Measurements from ENCODE around the gene TXNDC2. TPM values are rescaled to one million over a fixed set of nuclear protein-coding genes. Genes with fewer than 3 reads are reported as not detected.

TXNDC2 gene
- total and polyA plus RNA-seq, 9 of the 15 experiments (the other 6 are each of a cell fraction or from before 2014, with no cell fraction given) = 1.2 to 4.9 (median 2.3) TPM

DNA sequence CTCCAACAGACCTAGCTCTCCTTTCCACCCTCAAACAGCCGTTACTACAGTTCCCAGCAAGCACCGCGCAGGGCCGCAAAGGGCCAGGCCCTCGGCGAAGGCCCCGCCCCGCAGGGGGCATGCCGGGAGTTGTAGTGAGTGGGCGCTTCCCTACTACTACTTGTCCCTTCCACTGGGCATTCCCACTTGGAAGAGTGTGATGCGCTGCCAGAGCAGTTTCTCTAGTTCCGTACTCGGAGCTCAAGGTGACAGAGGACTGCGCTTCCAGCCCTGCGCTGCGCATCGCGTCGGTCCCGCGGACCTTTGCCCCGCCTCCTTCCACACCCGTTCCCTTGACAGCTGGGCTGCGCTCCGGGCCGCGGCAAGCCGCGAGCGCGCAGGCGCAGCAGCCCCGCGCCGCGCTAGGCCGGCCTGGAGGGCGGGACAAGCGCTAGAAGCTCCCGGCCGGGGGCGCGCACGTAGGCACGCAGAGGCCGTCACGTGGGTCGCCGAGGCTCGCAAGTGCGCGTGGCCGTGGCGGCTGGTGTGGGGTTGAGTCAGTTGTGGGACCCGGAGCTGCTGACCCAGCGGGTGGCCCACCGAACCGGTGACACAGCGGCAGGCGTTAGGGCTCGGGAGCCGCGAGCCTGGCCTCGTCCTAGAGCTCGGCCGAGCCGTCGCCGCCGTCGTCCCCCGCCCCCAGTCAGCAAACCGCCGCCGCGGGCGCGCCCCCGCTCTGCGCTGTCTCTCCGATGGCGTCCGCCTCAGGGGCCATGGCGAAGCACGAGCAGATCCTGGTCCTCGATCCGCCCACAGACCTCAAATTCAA lies 28.0 kb downstream of the TXNDC2 start, which contains the start of gene VAPA (continued):
- TF ChIP-seq FUS (optimal IDR thresholded peaks at IDR 0.05; ENCODE audit: low read depth, low read length) (peak; percentile 54), SNIP1 (IDR thresholded peaks at IDR 0.05; ENCODE audit: low read depth) (peak; percentile 80), TRIM24 (IDR thresholded peaks at IDR 0.05) (peak in 1 of 2 experiments; percentile 8; a peak in 1 of 4 replicates), ZNF778 (CRISPR knock-in tag; IDR thresholded peaks at IDR 0.05) (no peak), TCF7 (IDR thresholded peaks at IDR 0.05; ENCODE audit: borderline replicate concordance) (no peak), HNRNPLL (IDR thresholded peaks at IDR 0.05; ENCODE audit: low read depth, low read length, poor library complexity, severe bottlenecking) (peak; percentile 88), POLR2A (conservative IDR thresholded peaks at IDR 0.05) (peak; percentile 96), STAG1 (CRISPR knock-in tag; IDR thresholded peaks at IDR 0.05; ENCODE audit: borderline replicate concordance) (no peak; the same call in 1 of the 2 replicates), ZNF445 (CRISPR knock-in tag; IDR thresholded peaks at IDR 0.05; ENCODE audit: low read depth) (no peak), NFIX (CRISPR knock-in tag; IDR thresholded peaks at IDR 0.05; ENCODE audit: low read depth) (no peak), RBFOX2 (IDR thresholded peaks at IDR 0.05; ENCODE audit: low read depth, low read length) (peak; percentile 94), ZNF146 (CRISPR knock-in tag; IDR thresholded peaks at IDR 0.05; ENCODE audit: unreplicated experiment) (no peak), TCFL5 (CRISPR knock-in tag; conservative IDR thresholded peaks at IDR 0.05) (no peak), EHMT2 (IDR thresholded peaks at IDR 0.05) (no peak), ZNF696 (CRISPR knock-in tag; conservative IDR thresholded peaks at IDR 0.05) (no peak), ZNF311 (CRISPR knock-in tag; IDR thresholded peaks at IDR 0.05) (0 out of 2 replicates have a peak, but pooled peaks have one; percentile 31), PPARD (CRISPR knock-in tag; IDR thresholded peaks at IDR 0.05) (no peak), SMAD2 (IDR thresholded peaks at IDR 0.05; ENCODE audit: low read depth, low read length) (no peak), KLF10 (CRISPR knock-in tag; IDR thresholded peaks at IDR 0.05) (no peak), SMARCC2 (IDR thresholded peaks at IDR 0.05; ENCODE audit: low read depth) (no peak), FOXA1 (IDR thresholded peaks at IDR 0.05; ENCODE audit: borderline replicate concordance) (no peak), NCOA6 (IDR thresholded peaks at IDR 0.05) (no peak), POU5F1 (IDR thresholded peaks at IDR 0.05; ENCODE audit: borderline replicate concordance, low read depth, low read length, partially characterized antibody) (no peak)
- TF ChIP-seq, protein P1, sequence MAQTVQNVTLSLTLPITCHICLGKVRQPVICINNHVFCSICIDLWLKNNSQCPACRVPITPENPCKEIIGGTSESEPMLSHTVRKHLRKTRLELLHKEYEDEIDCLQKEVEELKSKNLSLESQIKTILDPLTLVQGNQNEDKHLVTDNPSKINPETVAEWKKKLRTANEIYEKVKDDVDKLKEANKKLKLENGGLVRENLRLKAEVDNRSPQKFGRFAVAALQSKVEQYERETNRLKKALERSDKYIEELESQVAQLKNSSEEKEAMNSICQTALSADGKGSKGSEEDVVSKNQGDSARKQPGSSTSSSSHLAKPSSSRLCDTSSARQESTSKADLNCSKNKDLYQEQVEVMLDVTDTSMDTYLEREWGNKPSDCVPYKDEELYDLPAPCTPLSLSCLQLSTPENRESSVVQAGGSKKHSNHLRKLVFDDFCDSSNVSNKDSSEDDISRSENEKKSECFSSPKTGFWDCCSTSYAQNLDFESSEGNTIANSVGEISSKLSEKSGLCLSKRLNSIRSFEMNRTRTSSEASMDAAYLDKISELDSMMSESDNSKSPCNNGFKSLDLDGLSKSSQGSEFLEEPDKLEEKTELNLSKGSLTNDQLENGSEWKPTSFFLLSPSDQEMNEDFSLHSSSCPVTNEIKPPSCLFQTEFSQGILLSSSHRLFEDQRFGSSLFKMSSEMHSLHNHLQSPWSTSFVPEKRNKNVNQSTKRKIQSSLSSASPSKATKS (CRISPR knock-in tag; IDR thresholded peaks at IDR 0.05) = no peak
- TF ChIP-seq, protein P2, sequence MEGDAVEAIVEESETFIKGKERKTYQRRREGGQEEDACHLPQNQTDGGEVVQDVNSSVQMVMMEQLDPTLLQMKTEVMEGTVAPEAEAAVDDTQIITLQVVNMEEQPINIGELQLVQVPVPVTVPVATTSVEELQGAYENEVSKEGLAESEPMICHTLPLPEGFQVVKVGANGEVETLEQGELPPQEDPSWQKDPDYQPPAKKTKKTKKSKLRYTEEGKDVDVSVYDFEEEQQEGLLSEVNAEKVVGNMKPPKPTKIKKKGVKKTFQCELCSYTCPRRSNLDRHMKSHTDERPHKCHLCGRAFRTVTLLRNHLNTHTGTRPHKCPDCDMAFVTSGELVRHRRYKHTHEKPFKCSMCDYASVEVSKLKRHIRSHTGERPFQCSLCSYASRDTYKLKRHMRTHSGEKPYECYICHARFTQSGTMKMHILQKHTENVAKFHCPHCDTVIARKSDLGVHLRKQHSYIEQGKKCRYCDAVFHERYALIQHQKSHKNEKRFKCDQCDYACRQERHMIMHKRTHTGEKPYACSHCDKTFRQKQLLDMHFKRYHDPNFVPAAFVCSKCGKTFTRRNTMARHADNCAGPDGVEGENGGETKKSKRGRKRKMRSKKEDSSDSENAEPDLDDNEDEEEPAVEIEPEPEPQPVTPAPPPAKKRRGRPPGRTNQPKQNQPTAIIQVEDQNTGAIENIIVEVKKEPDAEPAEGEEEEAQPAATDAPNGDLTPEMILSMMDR (IDR thresholded peaks at IDR 0.05 in 2 of 3, conservative IDR thresholded peaks at IDR 0.05 in 1 of 3; ENCODE audit: insufficient read depth in 2 of 3, low read depth in 1 of 3, low read length in 3 of 3) = peak in 1 of 3 experiments; percentile 9; a peak in 1 of 6 replicates
- TF ChIP-seq, protein P3, sequence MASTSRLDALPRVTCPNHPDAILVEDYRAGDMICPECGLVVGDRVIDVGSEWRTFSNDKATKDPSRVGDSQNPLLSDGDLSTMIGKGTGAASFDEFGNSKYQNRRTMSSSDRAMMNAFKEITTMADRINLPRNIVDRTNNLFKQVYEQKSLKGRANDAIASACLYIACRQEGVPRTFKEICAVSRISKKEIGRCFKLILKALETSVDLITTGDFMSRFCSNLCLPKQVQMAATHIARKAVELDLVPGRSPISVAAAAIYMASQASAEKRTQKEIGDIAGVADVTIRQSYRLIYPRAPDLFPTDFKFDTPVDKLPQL (IDR thresholded peaks at IDR 0.05; ENCODE audit: extremely low read depth, insufficient read length) = no peak

Data from K562 (cell line).